Pancreas (tissue), 10 donors: ENCODE measurements around the gene CFAP251. TPM values are rescaled to one million over a fixed set of nuclear protein-coding genes. Genes with fewer than 3 reads are reported as not detected.
A peak's percentile ranks its signal among the peaks of the same experiment; 100 is the strongest.

Experiments used
- ATAC-seq, 4 donors: fragments of 200-7000 bp; cut with Tn5 transposase; one replicate each; pipeline versions ENCODE4 v1.8.0 to v1.9.1; 2020; ENCODE audit warnings: mild to moderate bottlenecking in 4 of 4, moderate library complexity in 4 of 4
- DNase-seq, 6 donors: peaks; one replicate each; pipeline ENCODE4 v3.0.0-alpha.2; 2020
- FAIRE-seq: peaks from 2 replicates; lab custom pipeline; 2012; peaks lifted over from hg19 to GRCh38; lab: Jason Lieb, UNC
- H3K27ac ChIP-seq, 4 donors: fragments of 200-600 bp; sonication (generic); 1 replicate in 3 of 4; 2 replicates in 1 of 4; pipeline versions ENCODE4 v1.5.0 to v1.8.0; 2020
- H3K27me3 ChIP-seq, 4 donors: fragments of 200-600 bp; one replicate each; pipeline ENCODE4 v1.8.0; 2021
- H3K36me3 ChIP-seq, 3 donors: fragments of 200-600 bp; sonication (generic) in 1 of 3; one replicate each; pipeline versions ENCODE4 v1.5.0 to v1.8.0; 2020 to 2021
- H3K4me1 ChIP-seq, 3 donors: fragments of 200-600 bp; one replicate each; pipeline ENCODE4 v1.8.0; 2021
- H3K4me3 ChIP-seq, 4 donors: fragments of 200-600 bp; sonication (generic) in 2 of 4; one replicate each; pipeline versions ENCODE4 v1.5.0 to v1.8.0; 2020 to 2021
- H3K9me3 ChIP-seq, 4 donors: fragments of 200-600 bp; one replicate each; pipeline ENCODE4 v1.8.0; 2021
- CTCF ChIP-seq, 4 donors: fragments of 200-600 bp; sonication (generic) in 3 of 4; IDR thresholded peaks; one replicate each; pipeline versions ENCODE4 v1.5.0 to v1.8.0; 2021; ENCODE audit warnings: antibody characterized with exemption in 4 of 4
- WGBS, 2 donors: extraction: QIAGEN DNeasy Blood & Tissue Kit; methylation state at CpG; one replicate each; pipeline ENCODE4 v1.1.7; 2013; 5-methylcytosine and 5-hydroxymethylcytosine counted together
- intact Hi-C, 3 donors: fragments of 100-400 bp; cut with DNase I; formaldehyde crosslinking; loops; one replicate each; pipeline versions ENCODE4 v1.11.1 to v1.14.2; 2022
- polyA plus RNA-seq, 2 donors: library from polyadenylated mRNA; stranded (reverse); fragments of 200-250 nt; gene quantifications; one replicate each; pipeline ENCODE4 v1.2.3, GENCODE V29; 2013
- total RNA-seq, 6 donors: library from RNA; stranded (reverse); fragmentation: NEBNext Ultra II Directional in 4 of 6; extraction: Animal tissue kit (Norgen Biotek cat#: 25700) in 4 of 6; gene quantifications; one replicate each; pipeline versions ENCODE4 v1.2.1 to v1.2.4, GENCODE V29; 2021 to 2023
- donor health status: healthy with polysubstance abuse.
- donor health status: DM: no; HTN: no; CAD: no; lungs with moderate emphysema.
- donor health status: DM: no; HTN: no; CAD: no.
- donor health status: control.
- donor health status: control.
- donor health status: Bipolar disorder and iron deficiency.
- donor health status: DM: yes; HTN: yes; CAD: no.
- donor health status: DM: no; HTN: no; CAD: no.
- donor health status: DM: no; HTN: no; CAD: no.
- donor health status: DM: yes; HTN: yes; CAD: no.

The CFAP251 gene
- total and polyA plus RNA-seq, 8 donors: 1.7 to 5.9 (median 3.3) TPM

- ATAC-seq (peak; percentile 11 to 27 (median 22)), DNase-seq (peak in 4 of 6 donors; percentile 44 to 67 (median 54)), FAIRE-seq (no peak)
- Histone ChIP-seq H3K36me3 (no peaks in the 10 kb centered on the region), H3K27me3 (no peaks in the 10 kb centered on the region), H3K27ac (peak overlapping the region; percentile 87 to 96 (median 90)), H3K4me1 (peaks cover 12 to 15% (median 14%) of the 10 kb centered on the region in 3 donors), H3K9me3 (no peaks in the 10 kb centered on the region), H3K4me3 (peak overlapping the region; percentile 15 to 77 (median 60))
- intact Hi-C loops: no loop called here
- 9 to 15% methylated on average over 15 to 16 of the region's 16 CpGs for WGBS, 2 donors
- TF ChIP-seq CTCF (IDR thresholded peaks at IDR 0.05): no peak
Observed at GRCh38 chr12:122024132-122024785, 105.9 kb downstream of the CFAP251 start.

DNA sequence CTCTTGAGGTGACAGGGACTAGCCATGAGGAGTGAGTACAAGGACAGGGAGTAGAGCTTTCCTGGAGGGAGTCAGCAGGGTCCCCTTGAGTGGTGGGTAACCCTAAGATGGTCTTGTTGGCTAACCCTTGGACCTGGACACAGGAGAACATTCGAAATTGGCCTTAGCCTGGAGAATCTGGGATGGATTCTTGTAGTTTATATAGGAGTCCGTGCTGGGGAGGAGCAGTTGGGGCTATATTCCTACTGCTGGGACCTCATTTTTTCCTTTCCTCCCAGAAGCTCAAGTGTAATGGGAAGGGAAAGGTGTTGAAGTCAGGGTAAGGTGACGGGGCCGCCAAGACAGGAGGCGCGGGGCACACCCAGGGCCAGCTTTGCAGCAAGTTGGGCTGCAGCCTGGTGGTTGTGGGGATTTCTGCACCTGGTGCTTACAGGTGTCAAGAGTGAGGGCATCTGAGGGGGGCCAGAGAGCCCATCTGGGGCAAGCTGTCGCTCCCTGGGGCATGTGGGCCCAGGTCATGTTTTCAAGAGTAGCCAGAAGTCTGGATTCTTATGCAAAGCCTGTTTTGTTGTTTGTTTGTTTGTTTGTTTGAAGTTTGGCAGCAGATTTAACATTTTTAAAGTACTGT lies 108.4 kb downstream of the CFAP251 start:
- ATAC-seq (no peak), FAIRE-seq (no peak), DNase-seq (peak in 1 of 6 donors; percentile 64)
- H3K27ac ChIP-seq: no peak overlapping the region
- no peaks in the 10 kb centered on the region for H3K9me3 ChIP-seq
- TF ChIP-seq CTCF (IDR thresholded peaks at IDR 0.05): no peak
- H3K27me3 ChIP-seq: no peaks in the 10 kb centered on the region
- intact Hi-C loops: no loop called here
- 48 to 71% methylated on average over 7 of the region's 7 CpGs for WGBS, 2 donors
- no peaks in the 10 kb centered on the region for H3K36me3 ChIP-seq
- H3K4me1 ChIP-seq: peaks cover 10 to 14% (median 12%) of the 10 kb centered on the region in 3 donors
- H3K4me3 ChIP-seq: no peak overlapping the region

- no peaks in the 10 kb centered on the region for H3K27me3 ChIP-seq
- H3K9me3 ChIP-seq: no peaks in the 10 kb centered on the region
- H3K4me3 ChIP-seq: no peak overlapping the region
- TF ChIP-seq CTCF (IDR thresholded peaks at IDR 0.05): no peak
- H3K4me1 ChIP-seq: peaks cover 10 to 14% (median 12%) of the 10 kb centered on the region in 3 donors
- WGBS, 2 donors: 57 to 66% methylated on average over 12 of the region's 12 CpGs
- H3K36me3 ChIP-seq: no peaks in the 10 kb centered on the region
- no peak for DNase-seq
- intact Hi-C loops: no loop called here
- FAIRE-seq: no peak
- H3K27ac ChIP-seq: peak overlapping the region in 3 of 4 donors; percentile 60 to 68 (median 66)
- peak in 1 of 4 donors; percentile 12 for ATAC-seq
Observed at GRCh38 chr12:122028165-122028904, 109.9 kb downstream of the CFAP251 start.

DNA sequence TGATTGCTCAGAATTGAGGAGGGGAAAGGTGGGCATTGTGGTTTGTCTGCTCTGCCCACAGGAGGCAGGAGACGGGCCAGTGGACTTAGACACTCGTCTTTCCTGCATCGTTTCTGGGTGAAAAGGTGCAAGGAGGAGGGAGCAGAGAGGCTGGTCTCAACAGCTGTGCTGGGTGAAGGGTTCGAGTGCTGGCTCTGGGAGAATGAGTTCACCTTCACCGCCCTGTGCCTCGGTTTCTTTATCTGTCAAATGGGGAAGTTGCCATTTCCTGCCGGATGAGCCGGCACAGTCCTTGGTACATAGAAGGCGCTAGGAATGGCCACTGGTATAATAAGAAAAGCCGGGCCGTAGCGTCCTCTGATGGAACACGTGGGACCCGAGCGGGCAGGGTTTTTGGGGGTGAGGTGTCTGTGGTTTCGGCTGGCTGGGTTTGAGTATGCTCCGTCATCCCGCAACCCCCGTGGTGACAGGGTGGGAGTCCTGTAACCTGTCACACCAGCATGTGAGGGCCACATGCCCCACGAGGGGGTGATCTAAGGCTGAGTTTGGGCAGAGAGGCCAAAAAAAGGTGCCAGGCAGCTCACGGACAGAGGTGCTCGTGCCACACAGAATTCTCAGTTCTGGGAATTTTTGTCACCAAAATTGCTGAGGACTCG lies 110.6 kb downstream of the CFAP251 start:
- H3K27me3 ChIP-seq: no peaks in the 10 kb centered on the region
- peaks cover 10 to 12% (median 12%) of the 10 kb centered on the region in 3 donors for H3K4me1 ChIP-seq
- peak overlapping the region; percentile 47 to 68 (median 63) for H3K27ac ChIP-seq
- no peaks in the 10 kb centered on the region for H3K9me3 ChIP-seq
- no peak for DNase-seq
- H3K36me3 ChIP-seq: no peaks in the 10 kb centered on the region
- no peak for TF ChIP-seq CTCF (IDR thresholded peaks at IDR 0.05)
- FAIRE-seq: no peak
- no peak for ATAC-seq
- no peak overlapping the region for H3K4me3 ChIP-seq
- intact Hi-C loops: no loop called here
- WGBS, 2 donors: 80 to 84% methylated on average over 23 of the region's 23 CpGs
